Measurements from ENCODE around the gene CUX1.

DNA sequence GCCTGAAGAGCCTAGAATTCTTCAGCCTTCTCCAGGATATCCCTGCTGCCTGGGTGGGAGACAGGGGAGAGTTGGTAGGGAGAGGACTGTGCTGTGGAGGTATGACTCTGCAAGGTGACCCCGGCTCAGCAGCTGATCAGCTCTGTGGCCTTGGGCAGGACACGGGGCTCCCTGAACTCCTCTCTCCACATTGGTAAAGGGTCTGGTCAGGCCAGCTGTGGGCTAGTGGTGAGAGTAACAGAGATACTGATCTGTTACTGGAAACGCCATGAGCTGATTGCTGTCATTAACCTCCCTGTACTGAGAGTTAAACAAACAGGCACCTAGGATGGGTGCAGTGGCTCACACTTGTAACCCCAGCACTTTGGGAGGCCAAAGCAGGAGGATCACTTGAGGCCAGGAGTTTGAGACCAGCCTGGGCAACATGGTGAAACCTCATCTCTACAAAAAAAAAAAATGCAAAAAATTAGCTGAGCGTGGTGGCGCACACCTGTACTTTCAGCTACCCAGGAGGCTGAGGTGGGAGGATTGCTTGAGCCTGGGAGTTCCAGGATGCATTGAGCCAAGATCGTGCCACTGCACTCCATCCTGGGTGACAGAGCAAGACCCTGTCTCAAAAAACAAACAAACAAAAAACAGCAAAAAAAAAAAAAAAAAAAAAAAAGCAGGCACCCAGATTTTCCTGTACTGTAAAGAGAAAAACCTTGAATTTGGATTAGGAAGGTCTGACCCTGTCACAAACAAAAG is 151.5 kb downstream of the CUX1 start:
- TF ChIP-seq, protein P1, sequence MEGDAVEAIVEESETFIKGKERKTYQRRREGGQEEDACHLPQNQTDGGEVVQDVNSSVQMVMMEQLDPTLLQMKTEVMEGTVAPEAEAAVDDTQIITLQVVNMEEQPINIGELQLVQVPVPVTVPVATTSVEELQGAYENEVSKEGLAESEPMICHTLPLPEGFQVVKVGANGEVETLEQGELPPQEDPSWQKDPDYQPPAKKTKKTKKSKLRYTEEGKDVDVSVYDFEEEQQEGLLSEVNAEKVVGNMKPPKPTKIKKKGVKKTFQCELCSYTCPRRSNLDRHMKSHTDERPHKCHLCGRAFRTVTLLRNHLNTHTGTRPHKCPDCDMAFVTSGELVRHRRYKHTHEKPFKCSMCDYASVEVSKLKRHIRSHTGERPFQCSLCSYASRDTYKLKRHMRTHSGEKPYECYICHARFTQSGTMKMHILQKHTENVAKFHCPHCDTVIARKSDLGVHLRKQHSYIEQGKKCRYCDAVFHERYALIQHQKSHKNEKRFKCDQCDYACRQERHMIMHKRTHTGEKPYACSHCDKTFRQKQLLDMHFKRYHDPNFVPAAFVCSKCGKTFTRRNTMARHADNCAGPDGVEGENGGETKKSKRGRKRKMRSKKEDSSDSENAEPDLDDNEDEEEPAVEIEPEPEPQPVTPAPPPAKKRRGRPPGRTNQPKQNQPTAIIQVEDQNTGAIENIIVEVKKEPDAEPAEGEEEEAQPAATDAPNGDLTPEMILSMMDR (IDR thresholded peaks at IDR 0.05), result no peak
- TF ChIP-seq POLR2A (IDR thresholded peaks at IDR 0.05), result no peak
